Chondrocyte (in vitro differentiated cells): ENCODE data around the gene RECQL. TPM values are rescaled to one million over a fixed set of nuclear protein-coding genes. Genes with fewer than 3 reads are reported as not detected.

Experiments used
- DNase-seq: peaks from one replicate; pipeline ENCODE4 v3.0.0; 2021; ENCODE audit warnings: mixed read lengths, low spot score
- H3K27ac Mint-ChIP-seq: one replicate; pipeline ENCODE4 v1.8.0; 2021; ENCODE audit warnings: mild to moderate bottlenecking, moderate library complexity, mixed read lengths; ENCODE audit not compliant: unreplicated experiment
- H3K27me3 Mint-ChIP-seq: 2 replicates; pipeline ENCODE4 v1.8.0; 2021; ENCODE audit warnings: low read depth, mixed read lengths
- H3K36me3 Mint-ChIP-seq: 2 replicates; pipeline ENCODE4 v1.8.0; 2021; ENCODE audit warnings: low read depth, mixed read lengths
- H3K4me1 Mint-ChIP-seq: 2 replicates; pipeline ENCODE4 v1.8.0; 2021; ENCODE audit warnings: low read depth, mild to moderate bottlenecking, mixed read lengths
- H3K4me3 Mint-ChIP-seq: one replicate; pipeline ENCODE4 v1.8.0; 2021; ENCODE audit warnings: mild to moderate bottlenecking, moderate library complexity, mixed read lengths; ENCODE audit not compliant: unreplicated experiment
- H3K9me3 Mint-ChIP-seq: 2 replicates; pipeline ENCODE4 v1.8.0; 2021; ENCODE audit warnings: low read depth, mixed read lengths
- CTCF ChIP-seq: fragments of 200-600 bp; sonication (generic); IDR thresholded peaks from 2 replicates; pipeline ENCODE4 v1.5.0; 2021; ENCODE audit warnings: antibody characterized with exemption, mild to moderate bottlenecking, moderate library complexity
- total RNA-seq: library from RNA; stranded (reverse); gene quantifications from 3 replicates; pipeline ENCODE4 v1.2.1, GENCODE V29; 2021

RECQL gene
- total RNA-seq, 1 donor from 2014 or later, result 50.2 TPM

DNA sequence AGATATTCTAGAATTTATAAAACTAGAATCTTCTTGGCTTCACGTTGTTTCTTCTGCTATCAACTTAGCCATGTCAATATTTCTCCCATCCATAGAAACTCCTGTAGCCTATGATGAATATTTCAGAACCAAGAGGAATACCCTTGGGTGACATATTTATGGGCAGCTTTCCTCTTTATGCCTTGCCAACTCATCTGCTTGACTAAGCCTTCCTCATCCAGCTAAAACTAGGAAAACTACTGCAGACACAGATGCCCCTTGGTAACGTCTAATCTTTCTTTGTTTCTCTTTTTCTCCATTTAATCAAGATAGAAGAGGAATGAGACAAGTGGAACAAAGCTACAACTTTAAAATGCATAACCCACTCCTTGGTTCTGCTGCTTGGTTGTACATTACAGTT lies 6.4 kb upstream of the RECQL start:
- Mint-ChIP-seq H3K27me3 (no peaks in the 10 kb centered on the region), H3K9me3 (no peaks in the 10 kb centered on the region), H3K27ac (no peak overlapping the region), H3K36me3 (peaks cover 22% of the 10 kb centered on the region), H3K4me1 (peaks cover 30% of the 10 kb centered on the region), H3K4me3 (no peak overlapping the region)
- DNase-seq, result no peak
- no peak for TF ChIP-seq CTCF

DNA sequence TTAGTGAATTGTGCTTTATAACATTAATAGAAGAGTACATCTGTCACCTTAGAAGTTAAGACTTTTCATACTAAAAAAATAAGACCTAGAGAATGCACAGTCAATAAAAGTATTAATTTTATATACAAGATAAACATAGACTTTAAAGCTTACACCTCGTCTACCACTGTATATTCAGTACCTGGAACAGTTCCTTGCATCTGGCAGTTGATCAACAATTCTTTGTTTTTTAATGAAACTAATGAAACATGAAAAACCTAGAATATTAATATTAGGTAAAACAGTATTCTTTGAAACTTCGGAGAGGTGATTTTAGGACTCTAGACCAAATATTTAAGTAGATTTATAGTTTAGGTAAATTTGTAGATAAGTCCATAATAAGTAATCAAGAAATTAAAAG lies 4.5 kb upstream of the RECQL start:
- H3K9me3 Mint-ChIP-seq, result no peaks in the 10 kb centered on the region
- H3K4me3 Mint-ChIP-seq, result no peak overlapping the region
- no peak for DNase-seq
- H3K36me3 Mint-ChIP-seq, result peaks cover 19% of the 10 kb centered on the region
- H3K27me3 Mint-ChIP-seq, result no peaks in the 10 kb centered on the region
- TF ChIP-seq CTCF, result no peak
- H3K4me1 Mint-ChIP-seq, result peaks cover 36% of the 10 kb centered on the region
- H3K27ac Mint-ChIP-seq, result no peak overlapping the region

- H3K4me3 Mint-ChIP-seq, result no peak overlapping the region
Observed at GRCh38 chr12:21502872-21503271, 1.4 kb upstream of the RECQL start.

GRCh38 chr12:21502164-21502496 lies 695 bp upstream of the RECQL start:
- peaks cover 12% of the 10 kb centered on the region for H3K36me3 Mint-ChIP-seq
- H3K27ac Mint-ChIP-seq, result no peak overlapping the region
- DNase-seq, result no peak
- no peak overlapping the region for H3K4me3 Mint-ChIP-seq
- TF ChIP-seq CTCF, result no peak
- no peaks in the 10 kb centered on the region for H3K27me3 Mint-ChIP-seq
- no peaks in the 10 kb centered on the region for H3K9me3 Mint-ChIP-seq
- H3K4me1 Mint-ChIP-seq, result peaks cover 46% of the 10 kb centered on the region

More at GRCh38 chr12:21502872-21503271, 1.4 kb upstream of the RECQL start:
- H3K4me1 Mint-ChIP-seq, result peaks cover 46% of the 10 kb centered on the region
- no peaks in the 10 kb centered on the region for H3K27me3 Mint-ChIP-seq
- no peak for TF ChIP-seq CTCF
- DNase-seq, result no peak
- H3K9me3 Mint-ChIP-seq, result no peaks in the 10 kb centered on the region
- H3K36me3 Mint-ChIP-seq, result peaks cover 7% of the 10 kb centered on the region
- H3K27ac Mint-ChIP-seq, result no peak overlapping the region

DNA sequence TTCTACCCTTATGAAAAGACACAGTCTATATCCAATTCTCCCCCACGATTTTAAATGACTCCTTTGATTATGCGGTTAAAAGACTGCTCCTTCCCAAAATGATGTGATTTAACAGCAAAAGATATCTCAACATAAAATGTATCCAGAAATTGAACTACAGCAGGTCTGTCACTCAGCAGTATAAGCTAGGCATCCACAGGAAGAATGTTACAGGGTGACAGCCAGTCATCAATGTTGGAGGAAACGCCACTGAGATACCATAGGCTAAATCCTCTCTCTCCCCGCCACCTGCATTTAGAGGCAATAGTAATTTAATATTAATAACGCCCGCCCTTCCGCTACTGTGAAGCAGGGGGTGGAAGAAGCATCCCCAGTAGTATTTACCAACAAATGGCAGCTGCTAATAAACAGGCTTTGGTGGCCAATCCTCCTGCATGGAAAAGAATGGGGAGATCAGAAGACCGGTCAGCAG lies 613 bp downstream of the RECQL start:
- Mint-ChIP-seq H3K4me3 (no peak overlapping the region), H3K9me3 (no peaks in the 10 kb centered on the region), H3K4me1 (peaks cover 43% of the 10 kb centered on the region), H3K36me3 (peaks cover 14% of the 10 kb centered on the region), H3K27me3 (no peaks in the 10 kb centered on the region), H3K27ac (no peak overlapping the region)
- no peak for TF ChIP-seq CTCF
- no peak for DNase-seq
